GM13977 (cell line): ENCODE data around the gene FARS2.

Experiments
- DNase-seq: peaks from one replicate; pipeline ENCODE4 v3.0.0; 2012; ENCODE audit warnings: low spot score
- in situ Hi-C: fragments of 300-500 bp; cut with MboI; formaldehyde crosslinking; loops from one replicate; pipeline ENCODE4 v1.12.0; 2022; ENCODE audit warnings: low sequenced_read_pairs, low pct_unique_long_range_greater_than_20kb, mixed read lengths, inconsistent platforms; ENCODE audit not compliant: unreplicated experiment
- TF ChIP-seq, protein P1 (sequence below): IDR thresholded peaks from 2 replicates; pipeline ENCODE4 v1.5.1; 2012; ENCODE audit warnings: mild to moderate bottlenecking, control low read depth; ENCODE audit not compliant: insufficient read depth; ENCODE audit errors: extremely low read depth, missing control alignments

The FARS2 gene

DNA sequence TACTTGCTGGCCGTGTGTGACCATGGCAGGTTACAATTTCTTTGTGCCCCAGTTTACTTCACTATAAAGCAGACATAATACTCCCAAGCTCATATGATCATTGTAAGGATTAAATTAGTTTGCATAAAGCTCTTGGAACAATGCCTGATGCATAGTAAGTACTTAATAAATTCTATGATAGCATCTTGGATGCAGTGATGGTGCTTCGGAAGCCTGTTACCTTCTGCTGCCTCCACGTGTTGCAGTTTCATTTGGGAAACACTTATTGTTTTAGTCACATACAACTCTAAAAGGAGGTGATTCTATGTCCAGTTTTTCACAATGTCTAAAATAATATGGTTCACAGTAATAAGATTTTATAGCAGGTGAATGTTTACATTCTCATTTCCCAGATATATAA, 401.5 kb downstream of the FARS2 start:
- DNase-seq, result no peak
- TF ChIP-seq, protein P1, sequence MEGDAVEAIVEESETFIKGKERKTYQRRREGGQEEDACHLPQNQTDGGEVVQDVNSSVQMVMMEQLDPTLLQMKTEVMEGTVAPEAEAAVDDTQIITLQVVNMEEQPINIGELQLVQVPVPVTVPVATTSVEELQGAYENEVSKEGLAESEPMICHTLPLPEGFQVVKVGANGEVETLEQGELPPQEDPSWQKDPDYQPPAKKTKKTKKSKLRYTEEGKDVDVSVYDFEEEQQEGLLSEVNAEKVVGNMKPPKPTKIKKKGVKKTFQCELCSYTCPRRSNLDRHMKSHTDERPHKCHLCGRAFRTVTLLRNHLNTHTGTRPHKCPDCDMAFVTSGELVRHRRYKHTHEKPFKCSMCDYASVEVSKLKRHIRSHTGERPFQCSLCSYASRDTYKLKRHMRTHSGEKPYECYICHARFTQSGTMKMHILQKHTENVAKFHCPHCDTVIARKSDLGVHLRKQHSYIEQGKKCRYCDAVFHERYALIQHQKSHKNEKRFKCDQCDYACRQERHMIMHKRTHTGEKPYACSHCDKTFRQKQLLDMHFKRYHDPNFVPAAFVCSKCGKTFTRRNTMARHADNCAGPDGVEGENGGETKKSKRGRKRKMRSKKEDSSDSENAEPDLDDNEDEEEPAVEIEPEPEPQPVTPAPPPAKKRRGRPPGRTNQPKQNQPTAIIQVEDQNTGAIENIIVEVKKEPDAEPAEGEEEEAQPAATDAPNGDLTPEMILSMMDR, result no peak
- in situ Hi-C loops, result no loop called here

DNA sequence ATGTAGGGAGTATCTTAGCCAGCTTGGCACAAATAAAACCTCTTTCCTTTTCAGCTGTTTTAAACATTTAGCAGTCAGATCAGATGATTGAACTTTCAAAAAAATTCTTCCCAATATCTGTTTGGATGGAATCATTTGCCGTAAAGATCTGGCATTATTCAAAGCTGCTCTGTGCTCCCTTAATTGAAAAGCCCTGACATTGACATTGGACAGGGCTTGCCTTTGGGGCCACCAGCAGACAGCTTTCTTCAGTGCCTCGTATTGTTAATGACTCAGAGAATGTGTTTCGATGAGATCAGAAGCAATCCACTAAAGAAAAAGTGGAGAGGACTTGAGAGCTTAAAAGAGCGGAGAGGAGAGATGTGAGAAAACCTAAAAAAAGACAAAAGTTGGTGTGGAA, 401.9 kb downstream of the FARS2 start:
- TF ChIP-seq, protein P1, result no peak
- DNase-seq, result no peak
- in situ Hi-C loops, result no loop called here

DNA sequence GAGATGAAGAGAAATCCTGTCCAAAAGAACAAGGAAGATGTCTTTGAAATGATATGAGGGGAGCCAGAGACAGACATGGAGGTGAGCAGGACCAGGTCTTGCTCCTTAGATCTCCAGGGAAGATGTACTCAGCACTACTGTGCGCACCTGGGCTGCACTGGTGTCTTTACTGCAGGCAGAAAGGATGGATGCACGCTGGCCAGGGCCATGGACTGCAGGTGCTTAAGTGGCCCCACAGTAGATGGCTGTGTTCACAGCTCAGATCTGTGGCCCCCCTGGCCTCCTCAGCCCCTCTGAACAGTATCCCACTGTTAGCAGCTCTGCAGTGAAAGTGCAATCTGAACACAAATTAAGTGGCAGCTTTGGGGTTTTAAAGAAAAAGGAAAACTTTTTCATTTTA, 402.4 kb downstream of the FARS2 start:
- no peak for DNase-seq
- TF ChIP-seq, protein P1, result no peak
- in situ Hi-C loops, result no loop called here

DNA sequence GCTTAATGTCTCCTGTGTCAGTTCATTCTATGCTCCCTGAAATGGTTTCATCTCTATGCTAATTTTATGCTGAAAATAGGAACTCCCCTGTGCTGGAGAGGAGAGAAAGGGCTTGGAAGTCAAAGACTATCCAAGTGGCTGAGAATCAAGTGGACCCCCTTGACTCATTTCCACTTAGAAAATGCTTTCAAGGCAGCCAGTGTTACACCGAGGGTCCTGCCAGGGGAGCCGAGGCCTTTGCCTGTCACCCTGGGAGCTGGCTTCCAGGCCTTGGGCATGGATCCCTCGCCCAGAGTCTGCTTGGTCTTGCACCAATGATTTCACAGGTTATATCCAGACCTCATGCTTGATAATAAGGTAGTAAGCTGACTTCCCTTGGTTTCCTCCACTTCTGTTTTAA, 402.8 kb downstream of the FARS2 start:
- in situ Hi-C loops, result no loop called here
- DNase-seq, result no peak
- TF ChIP-seq, protein P1, result no peak

DNA sequence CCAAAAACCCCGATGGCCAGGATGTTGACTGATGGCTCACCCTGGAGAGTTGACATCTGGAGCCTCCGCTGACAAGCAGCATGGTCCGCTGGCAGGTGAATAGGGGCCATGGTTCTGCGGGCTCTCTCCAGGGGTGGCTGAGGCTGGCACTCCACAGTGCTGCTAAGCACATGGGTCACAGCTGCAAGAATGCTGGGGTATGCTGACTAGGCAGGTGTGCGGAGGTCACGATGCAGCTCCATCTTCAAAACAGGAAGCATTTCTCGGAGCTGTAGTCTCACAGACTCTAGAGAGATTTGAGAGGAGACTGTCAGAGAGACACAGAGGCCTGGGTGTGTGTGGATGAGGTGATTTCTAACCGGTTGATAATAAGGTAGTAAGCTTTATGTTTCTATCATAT, 403.9 kb downstream of the FARS2 start:
- no peak for DNase-seq
- TF ChIP-seq, protein P1, result no peak
- in situ Hi-C loops, result no loop called here

DNA sequence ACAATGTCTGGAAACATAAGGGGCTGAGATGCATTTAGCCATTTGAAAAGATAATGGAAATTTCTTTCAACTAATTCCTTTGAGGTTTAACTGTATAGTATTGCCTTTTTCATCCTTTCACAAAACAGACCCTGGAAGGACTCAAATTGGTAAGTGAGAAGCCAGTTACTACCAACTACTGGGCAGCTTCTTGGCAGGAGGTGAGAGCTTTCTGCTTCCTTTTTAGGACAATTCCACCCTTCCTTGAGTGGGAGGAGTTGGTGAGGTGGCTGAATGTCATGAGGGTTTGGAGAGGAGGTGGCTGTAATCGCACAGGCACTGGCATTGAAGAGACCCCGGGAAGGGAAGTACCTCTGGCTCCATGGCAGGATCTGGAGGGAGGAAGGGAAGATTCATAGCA, 404.4 kb downstream of the FARS2 start:
- in situ Hi-C loops, result no loop called here
- TF ChIP-seq, protein P1, result no peak
- DNase-seq, result no peak

DNA sequence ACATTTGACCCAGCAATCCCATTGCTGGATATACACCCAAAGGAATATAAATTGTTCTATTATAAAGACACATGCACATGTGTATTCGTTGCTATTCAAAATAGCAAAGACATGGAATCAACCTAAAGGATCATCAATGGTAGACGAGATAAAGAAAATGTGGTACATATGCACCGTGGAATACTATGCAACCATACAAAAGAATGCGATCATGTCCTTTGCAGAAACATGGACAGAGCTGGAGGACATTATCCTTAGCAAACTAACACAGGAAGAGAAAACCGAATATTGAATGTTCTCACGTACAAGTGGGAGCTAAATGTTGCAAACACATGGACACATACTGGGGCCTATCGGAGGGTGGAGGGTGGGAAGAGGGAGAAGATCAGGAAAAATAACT, 405.4 kb downstream of the FARS2 start:
- DNase-seq, result no peak
- in situ Hi-C loops, result no loop called here
- TF ChIP-seq, protein P1, result no peak
